ENCODE results near the gene SOHLH1.

SOHLH1 gene

DNA sequence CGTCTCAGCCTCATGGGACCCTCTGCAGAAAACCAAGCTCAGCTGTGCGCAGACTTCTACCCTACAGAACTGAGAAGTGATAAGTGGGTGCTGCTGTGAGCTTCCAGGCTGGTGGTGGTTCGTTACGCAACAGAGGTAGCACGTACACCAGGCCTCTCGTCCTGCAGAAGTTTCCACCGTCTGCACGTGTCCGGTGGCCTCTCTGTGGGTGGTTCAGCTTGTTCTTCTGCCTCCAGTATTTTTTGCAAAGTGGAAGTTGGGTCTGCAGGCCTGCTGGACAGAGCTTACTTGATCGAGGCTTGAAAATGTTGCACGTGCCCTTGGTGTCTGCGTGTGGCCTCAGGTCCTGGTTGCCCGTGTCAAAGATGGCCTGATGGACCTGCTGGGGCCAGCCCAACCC is 30.2 kb upstream of the SOHLH1 start:
- DNase-seq (ENCODE audit: low read depth) = no peak

DNA sequence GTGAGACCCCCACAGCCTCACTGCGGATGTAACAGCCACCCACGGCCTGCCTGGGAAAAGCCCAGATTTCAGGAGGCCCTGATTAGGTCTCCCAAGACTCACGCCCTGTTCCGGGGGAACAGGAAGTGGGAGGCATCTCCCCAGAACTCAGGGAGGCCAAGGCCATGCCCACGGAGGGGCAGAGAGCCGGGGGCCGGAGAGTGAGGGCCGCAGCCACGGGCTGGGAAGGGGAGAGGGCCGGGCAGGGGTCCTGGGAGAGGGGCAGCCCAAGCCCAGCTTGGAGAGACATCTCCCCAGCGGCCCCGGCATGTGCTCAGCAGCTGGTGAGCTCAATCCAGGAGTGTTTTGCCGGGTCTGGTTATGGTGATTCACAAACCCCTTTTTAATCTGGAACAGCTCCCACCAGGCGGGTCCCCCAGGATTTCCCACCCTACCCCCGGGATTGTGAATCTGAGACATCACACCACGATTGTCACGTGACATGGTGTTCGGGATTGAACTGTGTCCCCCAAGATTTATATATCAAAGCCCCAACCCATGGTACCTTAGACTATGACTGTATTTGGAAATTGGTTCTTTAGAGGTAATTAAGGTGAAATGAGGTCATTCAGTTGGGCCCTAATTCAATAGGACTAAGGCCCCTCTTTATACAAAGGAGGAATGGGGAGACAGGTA is 29.3 kb upstream of the SOHLH1 start:
- no peak for DNase-seq (ENCODE audit: low read depth)

DNA sequence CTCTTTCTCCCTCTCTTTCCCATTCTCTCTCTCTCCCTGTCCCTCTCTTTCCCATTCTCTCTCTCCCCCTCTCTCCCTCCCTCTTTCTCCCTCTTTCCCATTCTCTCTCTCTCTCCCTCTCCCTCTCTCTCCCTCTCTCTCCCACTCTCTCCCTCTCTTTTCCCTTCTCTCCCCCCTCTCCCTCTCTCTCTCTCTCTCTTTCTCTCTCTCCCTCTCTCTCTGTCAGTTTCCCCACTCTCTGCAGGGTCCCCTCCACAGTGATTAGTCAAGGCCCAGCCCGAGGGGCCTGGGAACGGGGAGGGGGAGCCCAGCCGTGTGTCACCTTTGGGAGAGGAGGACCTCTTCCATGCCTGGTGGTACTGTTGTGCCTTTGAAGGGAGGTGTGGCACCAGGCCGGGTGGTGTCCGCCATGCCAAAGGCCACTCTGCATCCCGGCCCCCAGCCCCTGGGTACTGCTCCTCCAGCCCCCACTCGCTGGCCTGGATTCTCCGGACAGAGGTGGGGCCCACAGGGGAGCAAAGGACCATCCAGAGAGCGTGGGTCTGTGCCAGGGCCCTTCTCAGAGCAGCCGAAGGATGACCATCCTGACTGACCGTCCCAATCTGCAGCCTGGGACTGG is 28.1 kb upstream of the SOHLH1 start:
- DNase-seq (ENCODE audit: low read depth) = no peak

DNA sequence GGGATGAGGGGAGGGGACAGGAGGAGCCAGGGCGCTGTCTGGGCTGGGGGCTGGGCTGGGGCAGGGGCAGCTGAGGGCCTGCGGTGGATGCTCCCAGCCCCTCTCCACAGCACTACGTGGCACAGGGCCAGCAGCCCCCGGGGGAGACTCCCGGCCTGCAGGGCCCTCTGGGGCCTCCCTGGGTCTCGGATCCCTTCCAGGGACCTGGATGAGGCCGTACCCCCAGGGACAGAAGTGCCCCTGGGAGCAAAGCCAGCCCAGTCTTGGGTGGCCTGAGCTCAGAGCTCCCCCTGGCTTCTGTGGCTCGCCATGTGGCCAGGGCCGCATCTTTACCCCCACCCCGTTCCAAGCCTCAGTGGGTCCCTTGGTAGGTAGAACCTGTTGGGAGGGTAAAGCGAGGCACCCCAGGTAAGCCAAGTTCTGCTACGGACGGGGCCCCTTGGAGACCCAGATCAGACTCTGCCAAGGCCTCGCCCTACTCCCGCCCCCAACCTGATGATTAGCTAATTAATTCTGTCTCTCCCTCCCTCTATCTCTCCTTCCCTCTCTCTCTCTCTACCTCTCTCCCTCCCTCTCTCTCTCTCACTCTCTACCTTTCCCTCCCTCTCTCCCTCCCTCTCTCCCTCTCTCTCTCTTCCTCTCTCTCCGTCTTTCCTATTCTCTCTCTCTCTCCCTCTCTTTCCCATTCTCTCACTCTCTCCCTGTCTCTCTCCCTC is 27.0 kb upstream of the SOHLH1 start:
- DNase-seq (ENCODE audit: low read depth) = no peak

DNA sequence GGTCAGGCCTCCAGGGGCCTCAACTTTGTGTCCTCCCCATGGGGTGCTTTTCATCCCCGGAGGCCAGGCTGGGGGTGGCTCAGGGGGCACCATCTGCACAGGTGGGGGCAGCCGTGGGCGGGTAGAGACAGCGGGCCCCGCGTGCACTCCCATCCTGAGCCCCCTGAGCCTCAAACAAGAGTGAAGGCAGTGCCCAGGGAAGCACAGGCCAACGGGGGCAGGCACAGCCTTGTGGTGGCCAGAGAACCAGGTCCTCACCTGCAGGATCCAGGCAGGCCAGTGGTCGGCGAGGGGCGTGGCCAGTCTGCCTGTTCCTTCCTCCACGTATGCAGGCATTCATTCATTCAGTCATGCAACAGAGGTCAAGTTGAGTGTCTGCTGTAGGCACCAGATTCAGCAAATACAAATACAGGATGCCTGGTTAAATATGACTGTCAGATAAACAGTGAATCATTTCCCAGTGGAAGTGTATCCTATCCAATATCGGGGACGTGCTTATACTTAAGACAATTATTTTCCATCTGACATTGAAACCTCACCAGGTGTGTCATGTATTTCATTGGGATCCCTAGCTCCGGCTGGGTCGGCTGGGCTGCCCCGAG is 25.0 kb upstream of the SOHLH1 start:
- no peak for DNase-seq (ENCODE audit: low read depth)

DNA sequence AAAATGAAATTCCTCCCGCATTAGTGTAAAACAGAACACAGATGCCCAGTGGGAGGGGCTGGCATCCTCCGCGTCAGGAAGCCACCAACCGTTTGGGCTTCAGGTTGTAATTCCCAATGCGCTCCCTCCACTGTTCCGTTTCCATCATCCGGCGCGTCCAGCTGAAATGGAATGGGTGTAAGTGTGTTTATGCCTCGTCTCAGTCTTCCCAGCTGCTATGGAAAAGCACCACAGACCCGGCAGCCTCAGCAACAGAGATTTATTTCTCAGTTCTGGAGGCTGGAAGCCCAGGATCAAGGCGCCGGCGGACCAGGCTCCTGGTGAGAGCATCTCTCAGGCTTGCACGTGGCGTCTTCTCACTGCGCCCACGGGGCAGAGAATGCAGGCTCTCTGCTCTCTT is 23.1 kb upstream of the SOHLH1 start:
- DNase-seq (ENCODE audit: low read depth) = no peak

DNA sequence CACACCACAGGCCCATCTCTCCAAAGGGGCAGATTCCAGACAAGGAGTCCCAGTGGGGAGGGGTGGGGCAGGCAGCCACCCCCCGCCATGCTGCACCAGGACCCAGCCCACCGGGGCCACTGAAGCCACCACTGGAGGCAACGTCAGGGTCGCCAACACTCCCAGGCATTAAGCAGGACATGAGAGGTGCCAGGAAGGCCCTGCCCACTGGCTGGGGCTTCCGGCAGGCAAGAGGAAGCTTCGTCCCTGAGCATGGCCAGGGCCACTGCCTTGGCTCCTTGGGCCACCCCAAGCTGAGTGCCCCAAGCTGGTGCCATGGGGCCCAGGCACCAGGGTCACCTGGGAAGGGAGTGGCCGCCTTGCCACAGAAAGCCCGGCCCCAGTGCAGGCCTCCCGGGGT is 20.2 kb upstream of the SOHLH1 start:
- no peak for DNase-seq (ENCODE audit: low read depth)

DNA sequence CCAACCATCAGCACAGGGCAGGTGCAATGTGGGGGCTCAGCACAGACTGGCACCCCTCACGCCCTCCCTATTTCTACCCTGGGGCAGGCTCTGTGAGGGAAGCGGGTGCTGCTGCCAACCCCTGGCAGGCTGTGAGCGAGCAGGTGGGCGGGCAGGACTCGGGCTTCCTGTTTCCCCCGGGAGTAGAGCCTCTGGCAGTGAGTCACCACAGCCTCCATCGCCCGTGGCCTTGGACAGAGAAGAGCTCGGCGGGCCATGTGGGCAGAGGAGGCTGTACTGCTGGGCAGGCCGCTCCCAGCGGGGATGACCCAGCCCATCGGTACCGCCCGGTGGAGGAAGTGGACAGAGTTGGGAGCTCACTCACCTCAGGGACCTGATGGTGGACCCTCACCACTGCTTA is 19.3 kb upstream of the SOHLH1 start:
- DNase-seq (ENCODE audit: low read depth) = no peak

DNA sequence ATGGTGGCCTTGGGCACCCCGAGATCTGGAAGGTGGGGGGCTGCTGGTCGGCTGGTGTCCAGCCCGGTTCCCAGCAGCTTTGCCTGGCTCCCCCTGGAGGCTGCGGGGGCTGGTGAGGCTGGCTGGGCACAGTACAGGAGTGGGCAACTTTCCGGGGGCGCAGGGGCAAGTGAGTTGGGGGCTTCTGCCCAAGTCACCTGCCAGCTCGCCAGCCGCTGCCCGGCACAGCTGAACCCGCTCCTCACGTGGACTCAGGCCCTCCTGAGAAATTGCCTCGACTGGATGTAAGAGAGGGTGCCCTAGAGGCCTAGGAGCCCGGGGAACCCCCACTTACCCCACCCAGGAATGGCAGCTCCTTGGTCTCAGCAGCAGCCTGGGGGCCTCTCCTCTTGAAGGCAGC is 18.1 kb upstream of the SOHLH1 start:
- DNase-seq (ENCODE audit: low read depth) = no peak

DNA sequence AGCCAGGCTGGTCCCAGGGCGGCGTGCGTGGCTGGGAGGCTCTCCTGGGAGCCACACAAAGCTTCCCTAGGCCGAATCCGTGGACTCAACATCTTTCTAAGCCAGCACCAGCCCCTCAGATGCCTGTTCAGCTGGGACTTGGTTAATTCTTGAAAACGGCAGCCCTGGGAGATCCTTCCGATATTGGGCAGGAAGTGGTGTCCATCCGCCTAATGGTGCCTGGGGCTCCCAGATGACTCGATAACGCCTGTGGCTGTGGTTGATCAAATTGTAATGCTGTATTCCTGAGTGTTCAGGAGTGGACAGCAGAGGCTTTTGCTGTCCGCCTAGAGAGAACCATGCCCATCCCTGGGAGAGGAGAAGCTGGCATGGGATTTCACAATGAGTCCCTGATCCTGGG is 16.8 kb upstream of the SOHLH1 start:
- no peak for DNase-seq (ENCODE audit: low read depth)

DNA sequence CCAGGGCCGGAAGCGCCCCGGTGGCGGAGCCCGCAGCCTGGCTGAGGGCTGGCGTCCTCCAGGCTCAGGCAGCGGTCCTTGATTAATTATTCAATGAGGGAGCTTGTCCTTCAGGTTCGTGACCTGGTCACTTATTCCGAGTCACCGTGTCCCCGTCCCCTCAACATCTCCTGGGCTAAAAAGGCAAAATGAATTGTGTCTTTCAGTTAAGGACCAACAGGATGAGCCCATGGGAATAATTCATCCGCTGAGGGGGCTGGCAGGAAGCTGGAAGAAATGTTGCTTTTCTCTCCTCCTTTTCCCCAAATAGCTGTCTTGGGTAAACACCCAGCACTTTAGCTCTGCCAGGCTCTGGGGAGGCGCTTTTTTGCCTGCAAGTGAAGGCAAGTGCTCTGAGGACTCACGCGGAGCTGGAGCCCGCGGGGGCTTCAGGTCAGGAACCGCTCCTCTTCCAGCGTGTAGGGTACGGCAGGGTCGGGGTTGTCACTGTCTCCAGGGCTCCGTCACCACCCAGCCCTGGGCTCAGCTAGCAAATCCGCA is 15.8 kb upstream of the SOHLH1 start:
- no peak for DNase-seq (ENCODE audit: low read depth)

DNA sequence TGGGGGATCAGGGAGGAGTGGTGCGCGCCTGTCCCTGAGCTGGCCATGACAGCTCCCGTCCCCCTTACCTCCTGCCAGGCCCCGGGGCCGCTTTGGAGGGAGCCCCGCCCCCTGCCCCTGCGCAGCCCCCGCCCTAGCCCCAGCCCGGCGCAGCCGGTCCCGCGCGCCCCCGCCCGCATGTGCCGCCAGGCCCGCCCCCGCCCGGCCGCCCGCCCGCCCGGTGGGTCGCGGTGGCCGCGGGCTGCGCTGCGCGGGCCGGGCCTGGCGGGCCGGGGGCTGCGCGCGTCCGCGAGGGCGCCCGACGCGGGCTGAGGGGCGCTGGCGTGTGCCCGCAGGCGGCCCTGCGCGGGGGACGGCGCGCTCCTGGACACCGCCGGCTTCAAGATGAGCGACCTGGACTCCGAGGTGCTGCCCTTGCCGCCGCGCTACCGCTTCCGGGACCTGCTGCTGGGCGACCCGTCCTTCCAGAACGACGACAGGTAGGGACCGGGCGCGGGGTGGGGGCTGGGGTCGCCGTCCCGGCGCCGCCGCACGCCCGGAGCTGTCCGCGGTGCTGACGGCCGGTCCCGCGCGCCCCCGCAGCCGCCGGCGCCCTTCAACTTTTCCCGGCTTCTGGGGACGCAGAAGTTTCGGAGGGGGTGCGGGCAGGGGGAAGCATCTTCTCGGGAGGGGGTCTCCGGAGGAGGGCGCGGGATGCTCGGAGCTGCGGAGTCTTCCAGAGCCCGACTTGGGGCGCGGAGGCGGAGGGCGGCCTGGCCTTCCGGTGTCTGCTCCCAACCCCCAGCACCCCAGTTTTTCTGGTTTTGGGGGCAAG is 15.2 kb upstream of the SOHLH1 start:
- no peak for DNase-seq (ENCODE audit: low read depth)

DNA sequence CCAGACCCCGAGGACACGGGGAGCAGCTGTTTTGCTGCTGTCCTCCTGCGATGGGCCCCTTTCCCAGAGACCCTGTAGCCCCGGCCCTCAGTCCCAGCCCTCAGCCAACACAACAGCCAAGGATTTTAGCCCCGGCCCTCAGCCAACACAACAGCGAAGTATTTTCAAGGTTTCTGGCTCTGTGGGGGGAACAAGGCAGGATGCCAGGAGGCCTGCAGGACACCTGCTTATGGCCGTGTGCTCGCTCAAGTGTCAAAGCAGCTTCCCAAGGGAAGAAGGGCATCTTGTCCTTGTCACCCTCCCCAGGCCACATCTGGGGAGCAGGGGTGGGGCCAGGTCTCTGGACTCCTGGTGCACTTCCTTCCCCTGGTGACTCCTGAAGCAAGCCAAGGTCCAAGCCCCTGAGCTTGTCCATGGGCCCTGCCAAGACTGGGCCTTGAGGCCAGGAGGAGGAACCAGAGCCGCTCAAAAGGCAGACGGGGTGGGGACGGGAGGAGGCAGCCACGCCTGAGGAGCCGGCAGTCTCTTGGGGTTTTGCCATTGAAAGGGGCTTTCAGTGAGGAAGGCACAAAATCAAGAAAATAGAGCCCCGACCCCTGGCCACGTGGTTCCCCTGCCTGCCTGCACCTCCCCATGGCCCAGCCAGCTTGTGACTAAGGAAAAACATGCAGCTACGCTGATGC is 13.5 kb upstream of the SOHLH1 start:
- no peak for DNase-seq (ENCODE audit: low read depth)

DNA sequence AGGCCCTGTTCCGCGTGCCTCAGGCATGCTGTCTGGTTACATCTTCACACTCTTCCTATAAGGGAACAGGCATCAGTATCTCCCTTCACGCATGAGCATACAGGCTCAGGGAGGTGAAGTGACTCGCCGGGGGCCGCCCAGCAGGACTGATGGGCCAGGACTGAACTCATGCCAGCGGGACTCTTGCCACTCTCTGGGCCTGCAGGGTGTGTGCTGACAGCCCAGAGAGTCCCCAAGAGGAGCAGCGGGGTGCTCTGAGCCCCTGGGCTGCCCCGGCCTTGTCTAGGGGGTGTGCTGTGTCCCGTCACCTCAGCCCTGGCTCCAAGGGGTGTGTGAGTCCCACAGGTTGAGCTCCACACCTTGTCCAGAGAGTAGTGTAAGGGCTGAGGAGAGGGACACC is 12.6 kb upstream of the SOHLH1 start:
- no peak for DNase-seq (ENCODE audit: low read depth)

DNA sequence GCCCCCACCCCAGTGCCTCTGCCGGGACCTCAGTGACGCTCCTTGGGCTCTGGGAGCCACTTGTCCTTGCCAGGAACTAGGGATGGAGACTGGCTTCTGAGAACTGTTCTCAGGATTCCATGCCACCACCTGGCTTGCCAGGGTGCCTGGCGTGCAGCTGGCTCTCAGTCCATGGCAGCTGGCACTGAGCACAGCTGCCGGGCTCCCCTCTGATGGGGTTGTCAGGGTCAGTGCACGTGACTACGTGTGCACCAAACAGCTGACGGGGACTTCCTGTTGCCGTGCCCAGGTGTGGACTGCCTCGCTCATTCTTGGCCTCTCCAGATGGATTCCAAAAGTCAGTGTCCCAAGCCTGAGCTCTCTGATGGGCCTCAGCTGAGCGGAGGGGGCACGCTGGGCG is 12.1 kb upstream of the SOHLH1 start:
- DNase-seq (ENCODE audit: low read depth) = no peak

DNA sequence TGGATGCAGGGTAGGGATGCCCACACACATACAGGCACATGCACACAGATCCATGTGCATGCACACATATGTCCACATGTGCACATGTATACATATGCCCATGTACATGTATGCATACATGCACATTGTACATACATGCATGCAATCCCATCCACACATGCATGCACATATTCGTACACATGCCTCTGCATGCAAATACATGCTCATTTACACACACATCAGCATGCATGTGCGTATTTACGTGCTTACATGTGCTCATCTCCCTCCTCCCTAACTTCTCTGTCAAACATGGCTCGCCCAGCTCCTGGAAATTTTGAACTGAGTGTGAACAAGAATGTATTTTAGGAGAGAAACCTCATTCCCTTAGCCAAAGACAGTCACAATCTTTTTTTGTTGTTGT is 8.9 kb upstream of the SOHLH1 start:
- no peak for DNase-seq (ENCODE audit: low read depth)

DNA sequence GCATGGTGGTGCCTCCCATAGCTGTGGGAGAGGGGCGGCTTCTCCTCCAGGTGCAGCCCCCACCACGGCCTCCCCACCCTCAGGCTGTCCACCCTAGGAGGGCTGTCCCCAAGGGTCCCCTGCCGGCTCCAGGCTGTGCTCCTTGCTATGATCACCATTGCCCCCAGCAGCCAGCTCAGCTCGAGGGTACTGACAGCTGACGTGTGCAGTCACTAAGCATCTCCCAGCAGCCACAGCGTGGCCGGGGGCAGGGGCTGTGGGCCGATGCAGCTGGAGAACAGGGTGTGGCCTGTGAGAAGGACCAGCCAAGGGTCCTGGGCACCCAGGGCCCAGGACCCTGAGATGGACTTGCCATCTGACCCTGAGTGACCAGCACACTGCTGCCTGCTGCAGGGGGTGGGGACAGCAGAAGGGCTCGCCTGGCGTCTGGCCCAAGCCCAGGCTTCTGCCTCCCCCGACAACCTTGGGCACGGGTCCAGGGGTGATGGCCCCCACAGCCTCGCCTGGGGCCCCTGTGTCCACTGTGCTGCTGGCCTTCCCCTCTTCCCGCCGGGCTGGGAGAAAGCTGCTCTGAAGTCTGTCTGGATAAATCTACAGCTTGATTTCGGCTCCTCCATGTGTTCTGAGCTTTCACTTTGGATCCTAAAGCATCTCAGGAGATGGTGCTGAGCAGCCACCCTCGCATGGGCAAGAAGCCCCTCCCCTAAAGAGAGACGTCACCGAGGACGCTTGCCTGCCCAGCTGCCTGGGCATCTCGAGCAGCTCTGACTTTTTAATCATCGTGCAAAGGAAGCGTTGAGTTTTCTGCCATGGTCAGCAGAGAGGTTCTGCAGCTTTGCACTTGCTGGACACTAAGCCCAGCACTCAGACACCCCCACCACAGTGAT is 8.2 kb upstream of the SOHLH1 start:
- no peak for DNase-seq (ENCODE audit: low read depth)

DNA sequence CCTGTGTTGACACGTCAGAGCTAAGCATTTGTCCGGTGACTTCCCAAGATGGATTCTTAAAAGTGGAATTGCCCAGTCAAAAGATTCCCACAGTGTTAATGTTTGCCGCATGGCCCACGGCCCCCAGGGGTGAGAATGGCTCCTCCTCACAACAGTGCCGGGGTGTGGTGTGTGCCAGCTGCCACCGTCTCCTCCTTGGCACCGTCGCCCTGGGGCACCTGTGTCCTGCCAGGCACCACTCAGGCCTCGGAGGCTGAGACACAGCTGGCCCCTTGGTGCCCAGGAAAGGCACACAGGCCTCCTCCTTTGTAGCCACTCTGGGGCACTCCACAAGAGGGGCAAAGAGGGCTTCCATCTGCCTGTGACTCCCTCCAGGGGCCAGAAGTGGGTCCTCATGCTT is 7.0 kb upstream of the SOHLH1 start:
- no peak for DNase-seq (ENCODE audit: low read depth)

DNA sequence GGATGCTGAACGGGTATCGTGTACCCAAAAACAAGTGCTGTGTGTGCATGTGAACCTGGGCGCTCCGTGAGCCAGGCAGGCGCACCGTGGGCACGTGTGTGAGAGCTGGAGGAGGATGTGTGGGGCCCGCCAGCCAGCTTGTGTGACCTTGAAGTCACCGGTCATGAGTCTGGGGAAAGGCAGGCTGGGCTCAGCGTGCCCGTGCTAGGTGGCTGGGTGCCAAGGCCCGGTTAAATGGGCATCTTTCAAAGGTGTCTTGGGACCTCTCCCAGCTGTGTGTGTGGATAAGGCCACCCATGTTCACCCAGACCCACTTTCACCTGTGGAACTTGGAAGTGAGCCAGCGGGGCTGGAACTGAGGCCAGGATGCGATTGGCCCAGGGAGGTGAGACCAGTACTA is 6.1 kb upstream of the SOHLH1 start:
- DNase-seq (ENCODE audit: low read depth) = no peak

DNA sequence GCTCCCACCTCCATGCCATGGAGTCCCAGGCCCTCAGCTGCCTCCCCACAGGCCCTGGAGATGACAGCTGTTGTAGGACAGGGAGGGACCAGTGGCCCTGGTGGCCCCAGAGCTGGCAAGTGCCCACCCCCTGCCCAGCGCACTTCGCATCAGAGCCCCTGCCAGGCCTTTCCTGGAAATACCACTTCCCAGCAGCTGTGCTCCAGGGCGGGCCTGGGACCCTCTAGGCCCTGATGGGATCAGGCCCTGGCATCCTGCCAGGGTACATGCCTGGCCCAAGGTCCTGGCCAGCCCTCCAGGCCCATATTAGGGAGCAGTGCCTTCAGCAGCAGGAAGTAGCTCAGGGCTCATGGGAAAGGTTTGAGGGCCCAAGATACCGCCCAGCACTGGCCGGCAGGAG is 5.2 kb upstream of the SOHLH1 start:
- no peak for DNase-seq (ENCODE audit: low read depth)

DNA sequence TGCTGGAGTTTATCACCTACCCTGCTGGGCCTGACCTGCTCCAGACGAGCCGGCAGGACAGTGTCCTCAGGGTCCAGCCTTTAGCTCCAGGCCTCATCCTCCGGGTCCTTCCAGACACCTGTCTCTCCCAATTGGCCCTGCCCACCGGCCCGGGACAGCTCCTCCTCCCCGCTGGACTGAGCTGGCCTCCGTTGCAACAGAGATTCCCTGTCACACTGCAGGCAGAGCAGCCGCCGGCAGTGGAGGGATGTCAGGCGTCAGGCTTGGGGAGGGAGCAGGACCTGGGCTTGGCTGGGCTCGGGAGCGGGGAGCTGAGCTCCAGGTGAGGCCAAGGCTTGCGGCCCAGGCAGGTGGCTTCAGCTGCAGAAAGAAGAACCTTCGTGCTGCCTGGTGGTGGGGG is 4.4 kb upstream of the SOHLH1 start:
- no peak for DNase-seq (ENCODE audit: low read depth)
